ENCODE results near the gene CHD3.

The CHD3 gene

DNA sequence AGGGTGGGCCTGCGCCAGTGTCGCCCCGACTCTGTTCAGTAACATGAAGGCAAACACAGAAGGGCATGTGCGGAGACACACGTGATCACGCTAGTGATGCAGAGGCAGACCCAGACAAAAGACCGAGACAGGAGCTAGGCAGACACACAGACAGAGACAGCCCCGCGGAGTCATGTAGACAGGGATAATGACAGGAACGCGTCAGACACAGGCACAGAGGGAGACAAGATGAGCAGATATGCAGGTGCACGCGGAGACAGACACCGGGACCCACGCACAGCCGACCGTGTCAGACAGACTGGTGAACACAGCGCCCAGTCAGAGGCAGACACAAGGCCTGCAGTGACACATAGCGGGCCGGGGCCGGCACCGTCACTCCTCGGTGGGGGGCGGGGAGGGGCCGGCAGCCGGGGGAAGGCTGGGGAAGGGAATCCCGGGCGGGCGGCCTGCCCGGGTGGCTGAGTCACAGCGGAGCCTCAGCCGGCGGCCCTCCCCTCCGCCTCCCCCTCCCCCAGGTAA, 47.1 kb upstream of the CHD3 start (continued):
- TF ChIP-seq HOXD13 (CRISPR knock-in tag; IDR thresholded peaks at IDR 0.05; ENCODE audit: borderline replicate concordance) (no peak), BCL11A (tag by site-specific recombination; IDR thresholded peaks at IDR 0.05; ENCODE audit: low read depth) (no peak), YY1 (tag by site-specific recombination; IDR thresholded peaks at IDR 0.05) (no peak), ZNF624 (tag by site-specific recombination; IDR thresholded peaks at IDR 0.05) (no peak), ZSCAN5A (tag by site-specific recombination; IDR thresholded peaks at IDR 0.05) (no peak), TSHZ1 (tag by site-specific recombination; IDR thresholded peaks at IDR 0.05; ENCODE audit: borderline replicate concordance) (no peak; the same call in 1 of the 2 replicates), BCL6B (tag by site-specific recombination; IDR thresholded peaks at IDR 0.05) (no peak), ZNF155 (tag by site-specific recombination; IDR thresholded peaks at IDR 0.05) (no peak), ZNF837 (tag by site-specific recombination; IDR thresholded peaks at IDR 0.05) (no peak), ATF2 (tag by site-specific recombination; IDR thresholded peaks at IDR 0.05; ENCODE audit: low read depth) (no peak), SCRT2 (tag by site-specific recombination; IDR thresholded peaks at IDR 0.05) (no peak), ZNF48 (tag by site-specific recombination; IDR thresholded peaks at IDR 0.05) (no peak), ZNF670 (tag by site-specific recombination; IDR thresholded peaks at IDR 0.05; ENCODE audit: low read depth) (no peak), ZBTB8A (tag by site-specific recombination; IDR thresholded peaks at IDR 0.05) (no peak), ZNF707 (tag by site-specific recombination; IDR thresholded peaks at IDR 0.05) (no peak), ZNF560 (tag by site-specific recombination; IDR thresholded peaks at IDR 0.05; ENCODE audit: borderline replicate concordance) (no peak)
- TF ChIP-seq, protein P1, sequence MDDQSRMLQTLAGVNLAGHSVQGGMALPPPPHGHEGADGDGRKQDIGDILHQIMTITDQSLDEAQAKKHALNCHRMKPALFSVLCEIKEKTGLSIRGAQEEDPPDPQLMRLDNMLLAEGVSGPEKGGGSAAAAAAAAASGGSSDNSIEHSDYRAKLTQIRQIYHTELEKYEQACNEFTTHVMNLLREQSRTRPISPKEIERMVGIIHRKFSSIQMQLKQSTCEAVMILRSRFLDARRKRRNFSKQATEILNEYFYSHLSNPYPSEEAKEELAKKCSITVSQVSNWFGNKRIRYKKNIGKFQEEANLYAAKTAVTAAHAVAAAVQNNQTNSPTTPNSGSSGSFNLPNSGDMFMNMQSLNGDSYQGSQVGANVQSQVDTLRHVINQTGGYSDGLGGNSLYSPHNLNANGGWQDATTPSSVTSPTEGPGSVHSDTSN (CRISPR knock-in tag; IDR thresholded peaks at IDR 0.05) = no peak
- TF ChIP-seq, protein P2, sequence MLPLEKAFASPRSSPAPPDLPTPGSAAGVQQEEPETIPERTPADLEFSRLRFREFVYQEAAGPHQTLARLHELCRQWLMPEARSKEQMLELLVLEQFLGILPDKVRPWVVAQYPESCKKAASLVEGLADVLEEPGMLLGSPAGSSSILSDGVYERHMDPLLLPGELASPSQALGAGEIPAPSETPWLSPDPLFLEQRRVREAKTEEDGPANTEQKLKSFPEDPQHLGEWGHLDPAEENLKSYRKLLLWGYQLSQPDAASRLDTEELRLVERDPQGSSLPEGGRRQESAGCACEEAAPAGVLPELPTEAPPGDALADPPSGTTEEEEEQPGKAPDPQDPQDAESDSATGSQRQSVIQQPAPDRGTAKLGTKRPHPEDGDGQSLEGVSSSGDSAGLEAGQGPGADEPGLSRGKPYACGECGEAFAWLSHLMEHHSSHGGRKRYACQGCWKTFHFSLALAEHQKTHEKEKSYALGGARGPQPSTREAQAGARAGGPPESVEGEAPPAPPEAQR (tag by site-specific recombination; IDR thresholded peaks at IDR 0.05) = no peak
- TF ChIP-seq, protein P3, sequence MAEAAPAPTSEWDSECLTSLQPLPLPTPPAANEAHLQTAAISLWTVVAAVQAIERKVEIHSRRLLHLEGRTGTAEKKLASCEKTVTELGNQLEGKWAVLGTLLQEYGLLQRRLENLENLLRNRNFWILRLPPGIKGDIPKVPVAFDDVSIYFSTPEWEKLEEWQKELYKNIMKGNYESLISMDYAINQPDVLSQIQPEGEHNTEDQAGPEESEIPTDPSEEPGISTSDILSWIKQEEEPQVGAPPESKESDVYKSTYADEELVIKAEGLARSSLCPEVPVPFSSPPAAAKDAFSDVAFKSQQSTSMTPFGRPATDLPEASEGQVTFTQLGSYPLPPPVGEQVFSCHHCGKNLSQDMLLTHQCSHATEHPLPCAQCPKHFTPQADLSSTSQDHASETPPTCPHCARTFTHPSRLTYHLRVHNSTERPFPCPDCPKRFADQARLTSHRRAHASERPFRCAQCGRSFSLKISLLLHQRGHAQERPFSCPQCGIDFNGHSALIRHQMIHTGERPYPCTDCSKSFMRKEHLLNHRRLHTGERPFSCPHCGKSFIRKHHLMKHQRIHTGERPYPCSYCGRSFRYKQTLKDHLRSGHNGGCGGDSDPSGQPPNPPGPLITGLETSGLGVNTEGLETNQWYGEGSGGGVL (tag by site-specific recombination; IDR thresholded peaks at IDR 0.05) = peak; percentile 92
- TF ChIP-seq, protein P4, sequence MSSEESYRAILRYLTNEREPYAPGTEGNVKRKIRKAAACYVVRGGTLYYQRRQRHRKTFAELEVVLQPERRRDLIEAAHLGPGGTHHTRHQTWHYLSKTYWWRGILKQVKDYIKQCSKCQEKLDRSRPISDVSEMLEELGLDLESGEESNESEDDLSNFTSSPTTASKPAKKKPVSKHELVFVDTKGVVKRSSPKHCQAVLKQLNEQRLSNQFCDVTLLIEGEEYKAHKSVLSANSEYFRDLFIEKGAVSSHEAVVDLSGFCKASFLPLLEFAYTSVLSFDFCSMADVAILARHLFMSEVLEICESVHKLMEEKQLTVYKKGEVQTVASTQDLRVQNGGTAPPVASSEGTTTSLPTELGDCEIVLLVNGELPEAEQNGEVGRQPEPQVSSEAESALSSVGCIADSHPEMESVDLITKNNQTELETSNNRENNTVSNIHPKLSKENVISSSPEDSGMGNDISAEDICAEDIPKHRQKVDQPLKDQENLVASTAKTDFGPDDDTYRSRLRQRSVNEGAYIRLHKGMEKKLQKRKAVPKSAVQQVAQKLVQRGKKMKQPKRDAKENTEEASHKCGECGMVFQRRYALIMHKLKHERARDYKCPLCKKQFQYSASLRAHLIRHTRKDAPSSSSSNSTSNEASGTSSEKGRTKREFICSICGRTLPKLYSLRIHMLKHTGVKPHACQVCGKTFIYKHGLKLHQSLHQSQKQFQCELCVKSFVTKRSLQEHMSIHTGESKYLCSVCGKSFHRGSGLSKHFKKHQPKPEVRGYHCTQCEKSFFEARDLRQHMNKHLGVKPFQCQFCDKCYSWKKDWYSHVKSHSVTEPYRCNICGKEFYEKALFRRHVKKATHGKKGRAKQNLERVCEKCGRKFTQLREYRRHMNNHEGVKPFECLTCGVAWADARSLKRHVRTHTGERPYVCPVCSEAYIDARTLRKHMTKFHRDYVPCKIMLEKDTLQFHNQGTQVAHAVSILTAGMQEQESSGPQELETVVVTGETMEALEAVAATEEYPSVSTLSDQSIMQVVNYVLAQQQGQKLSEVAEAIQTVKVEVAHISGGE (tag by site-specific recombination; conservative IDR thresholded peaks at IDR 0.05; ENCODE audit: low read depth) = peak; percentile 67
- TF ChIP-seq, protein P5, sequence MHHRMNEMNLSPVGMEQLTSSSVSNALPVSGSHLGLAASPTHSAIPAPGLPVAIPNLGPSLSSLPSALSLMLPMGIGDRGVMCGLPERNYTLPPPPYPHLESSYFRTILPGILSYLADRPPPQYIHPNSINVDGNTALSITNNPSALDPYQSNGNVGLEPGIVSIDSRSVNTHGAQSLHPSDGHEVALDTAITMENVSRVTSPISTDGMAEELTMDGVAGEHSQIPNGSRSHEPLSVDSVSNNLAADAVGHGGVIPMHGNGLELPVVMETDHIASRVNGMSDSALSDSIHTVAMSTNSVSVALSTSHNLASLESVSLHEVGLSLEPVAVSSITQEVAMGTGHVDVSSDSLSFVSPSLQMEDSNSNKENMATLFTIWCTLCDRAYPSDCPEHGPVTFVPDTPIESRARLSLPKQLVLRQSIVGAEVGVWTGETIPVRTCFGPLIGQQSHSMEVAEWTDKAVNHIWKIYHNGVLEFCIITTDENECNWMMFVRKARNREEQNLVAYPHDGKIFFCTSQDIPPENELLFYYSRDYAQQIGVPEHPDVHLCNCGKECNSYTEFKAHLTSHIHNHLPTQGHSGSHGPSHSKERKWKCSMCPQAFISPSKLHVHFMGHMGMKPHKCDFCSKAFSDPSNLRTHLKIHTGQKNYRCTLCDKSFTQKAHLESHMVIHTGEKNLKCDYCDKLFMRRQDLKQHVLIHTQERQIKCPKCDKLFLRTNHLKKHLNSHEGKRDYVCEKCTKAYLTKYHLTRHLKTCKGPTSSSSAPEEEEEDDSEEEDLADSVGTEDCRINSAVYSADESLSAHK (tag by site-specific recombination; IDR thresholded peaks at IDR 0.05) = no peak
